DND-41 (cell line): Measurements from ENCODE around the gene HSH2D.

Experiments used
- ATAC-seq: fragments of 200-7000 bp; cut with Tn5 transposase; 3 replicates; pipeline ENCODE4 v1.9.1; 2021; ENCODE audit warnings: low read depth; ENCODE audit not compliant: insufficient read depth
- DNase-seq: peaks from one replicate; pipeline ENCODE4 v3.0.0-alpha.2; 2020
- H2AFZ ChIP-seq: 2 replicates; pipeline ENCODE4 v1.6.0; 2012; ENCODE audit warnings: low read depth, low read length
- H3K27ac ChIP-seq: 2 replicates; pipeline ENCODE4 v1.5.1; 2012; ENCODE audit warnings: low read length, inconsistent platforms
- H3K27me3 ChIP-seq: fragments of 200-600 bp; sonication (generic); 2 replicates; pipeline ENCODE4 v1.6.0; 2012; ENCODE audit warnings: low read length, mild to moderate bottlenecking, inconsistent platforms; ENCODE audit not compliant: insufficient read depth, poor library complexity
- H3K36me3 ChIP-seq: 2 replicates; pipeline ENCODE4 v1.5.1; 2012; ENCODE audit warnings: low read length, inconsistent platforms; ENCODE audit not compliant: insufficient read depth
- H3K4me1 ChIP-seq: 2 replicates; pipeline ENCODE4 v1.5.1; 2012; ENCODE audit warnings: mild to moderate bottlenecking, low read length; ENCODE audit not compliant: insufficient read depth
- H3K4me2 ChIP-seq: 2 replicates; pipeline ENCODE4 v1.6.0; 2012; ENCODE audit warnings: mild to moderate bottlenecking, moderate library complexity, low read length, inconsistent platforms; ENCODE audit not compliant: insufficient read depth
- H3K4me3 ChIP-seq, 2 experiments: fragments of 200-600 bp in 1 of 2; shearing (Covaris generic) in 1 of 2; 2 replicates each; pipeline ENCODE4 v1.5.1; 2012 to 2016; ENCODE audit warnings: inconsistent platforms in 2 of 2, low read length in 2 of 2, mild to moderate bottlenecking in 2 of 2, low read depth in 1 of 2, moderate library complexity in 1 of 2
- H3K79me2 ChIP-seq: 2 replicates; pipeline ENCODE4 v1.6.0; 2012; ENCODE audit warnings: low read length, inconsistent platforms; ENCODE audit not compliant: insufficient read depth
- H3K9ac ChIP-seq: 2 replicates; pipeline ENCODE4 v1.6.0; 2012; ENCODE audit warnings: low read depth, mild to moderate bottlenecking, inconsistent platforms, low read length, moderate library complexity
- H3K9me3 ChIP-seq: 2 replicates; pipeline ENCODE4 v1.5.1; 2012; ENCODE audit warnings: low read length, moderate library complexity, mild to moderate bottlenecking, inconsistent platforms; ENCODE audit not compliant: insufficient read depth, severe bottlenecking
- H4K20me1 ChIP-seq: 2 replicates; pipeline ENCODE4 v1.6.0; 2012; ENCODE audit warnings: low read length; ENCODE audit not compliant: insufficient read depth
- EZH2 ChIP-seq: IDR thresholded peaks from 3 replicates; pipeline ENCODE4 v1.6.1; 2012; ENCODE audit warnings: borderline replicate concordance, low read depth, mild to moderate bottlenecking, moderate library complexity, low read length, inconsistent platforms; ENCODE audit not compliant: severe bottlenecking
- TF ChIP-seq, protein P1 (sequence below): IDR thresholded peaks from 2 replicates; pipeline ENCODE4 v1.5.1; 2012; ENCODE audit warnings: borderline replicate concordance, low read length, moderate library complexity, mild to moderate bottlenecking; ENCODE audit not compliant: poor library complexity, severe bottlenecking; ENCODE audit errors: extremely low read depth

Gene HSH2D

DNA sequence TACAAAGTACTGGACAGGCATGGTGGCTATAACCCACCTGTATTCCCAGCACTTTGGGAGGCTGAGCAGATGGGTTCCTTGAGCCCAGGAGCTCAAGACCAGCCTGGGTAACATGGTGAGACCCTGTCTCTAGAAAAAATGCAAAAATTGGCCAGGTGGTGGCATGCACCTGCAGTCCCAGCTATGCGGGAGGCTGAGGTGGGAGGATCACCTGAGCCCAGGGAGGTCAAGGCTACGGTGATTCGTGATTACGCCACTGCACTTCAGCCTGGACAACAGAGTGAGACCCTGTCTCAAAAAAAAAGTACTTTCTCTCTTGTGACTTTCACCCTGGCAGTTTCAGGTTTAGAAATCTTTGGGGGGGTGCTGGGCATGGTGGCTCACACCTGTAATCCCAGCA, 43.0 kb upstream of the HSH2D start:
- DNase-seq (no peak), ATAC-seq (no peak)
- Histone ChIP-seq H3K9me3 (no peaks in the 10 kb centered on the region), H3K4me1 (no peaks in the 10 kb centered on the region), H3K4me3 (no peak overlapping the region), H3K79me2 (peaks cover 2% of the 10 kb centered on the region; the same call in 1 of the 2 replicates), H3K36me3 (peaks cover 74% of the 10 kb centered on the region), H2AFZ (no peak overlapping the region), H4K20me1 (no peaks in the 10 kb centered on the region), H3K4me2 (no peak overlapping the region), H3K27ac (no peak overlapping the region), H3K27me3 (no peaks in the 10 kb centered on the region), H3K9ac (no peak overlapping the region)
- TF ChIP-seq, protein P1, sequence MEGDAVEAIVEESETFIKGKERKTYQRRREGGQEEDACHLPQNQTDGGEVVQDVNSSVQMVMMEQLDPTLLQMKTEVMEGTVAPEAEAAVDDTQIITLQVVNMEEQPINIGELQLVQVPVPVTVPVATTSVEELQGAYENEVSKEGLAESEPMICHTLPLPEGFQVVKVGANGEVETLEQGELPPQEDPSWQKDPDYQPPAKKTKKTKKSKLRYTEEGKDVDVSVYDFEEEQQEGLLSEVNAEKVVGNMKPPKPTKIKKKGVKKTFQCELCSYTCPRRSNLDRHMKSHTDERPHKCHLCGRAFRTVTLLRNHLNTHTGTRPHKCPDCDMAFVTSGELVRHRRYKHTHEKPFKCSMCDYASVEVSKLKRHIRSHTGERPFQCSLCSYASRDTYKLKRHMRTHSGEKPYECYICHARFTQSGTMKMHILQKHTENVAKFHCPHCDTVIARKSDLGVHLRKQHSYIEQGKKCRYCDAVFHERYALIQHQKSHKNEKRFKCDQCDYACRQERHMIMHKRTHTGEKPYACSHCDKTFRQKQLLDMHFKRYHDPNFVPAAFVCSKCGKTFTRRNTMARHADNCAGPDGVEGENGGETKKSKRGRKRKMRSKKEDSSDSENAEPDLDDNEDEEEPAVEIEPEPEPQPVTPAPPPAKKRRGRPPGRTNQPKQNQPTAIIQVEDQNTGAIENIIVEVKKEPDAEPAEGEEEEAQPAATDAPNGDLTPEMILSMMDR: no peak
- TF ChIP-seq EZH2: no peak

GRCh38 chr19:16104722-16105121, 38.8 kb upstream of the HSH2D start:
- no peak overlapping the region for H2AFZ ChIP-seq
- ATAC-seq (no peak), DNase-seq (no peak)
- no peaks in the 10 kb centered on the region for H3K9me3 ChIP-seq
- H3K4me2 ChIP-seq: no peak overlapping the region
- no peaks in the 10 kb centered on the region for H4K20me1 ChIP-seq
- H3K27me3 ChIP-seq: no peaks in the 10 kb centered on the region
- no peak overlapping the region for H3K9ac ChIP-seq
- H3K79me2 ChIP-seq: no peaks in the 10 kb centered on the region
- H3K27ac ChIP-seq: no peak overlapping the region
- H3K36me3 ChIP-seq: peaks cover 39% of the 10 kb centered on the region
- H3K4me1 ChIP-seq: no peaks in the 10 kb centered on the region
- no peak overlapping the region for H3K4me3 ChIP-seq
- no peak for TF ChIP-seq EZH2
- TF ChIP-seq, protein P1: no peak

DNA sequence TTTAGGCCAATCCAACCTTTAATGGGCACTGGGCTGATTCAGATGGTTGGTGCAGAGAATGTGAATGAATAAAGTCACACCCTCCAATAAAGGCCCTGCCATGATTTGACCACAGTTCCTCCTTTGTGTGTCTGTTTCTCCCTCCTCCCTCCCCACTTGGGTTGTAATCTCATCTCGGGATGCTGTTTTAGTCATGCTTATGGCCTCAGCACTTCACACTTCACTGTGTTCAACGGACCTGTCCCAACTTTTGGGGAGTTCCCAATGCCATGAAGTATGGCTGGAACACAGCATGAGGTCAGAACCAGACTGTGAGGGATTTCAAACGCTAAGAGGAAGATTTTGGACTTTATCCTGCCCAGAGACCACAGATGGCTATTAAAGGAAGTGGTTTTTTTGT, 37.4 kb upstream of the HSH2D start:
- Histone ChIP-seq H3K4me1 (peaks cover 8% of the 10 kb centered on the region), H3K4me2 (no peak overlapping the region), H4K20me1 (no peaks in the 10 kb centered on the region), H2AFZ (no peak overlapping the region), H3K27ac (no peak overlapping the region), H3K9me3 (no peaks in the 10 kb centered on the region), H3K36me3 (peaks cover 25% of the 10 kb centered on the region), H3K27me3 (no peaks in the 10 kb centered on the region), H3K79me2 (peaks cover 5% of the 10 kb centered on the region; the same call in 1 of the 2 replicates), H3K4me3 (no peak overlapping the region), H3K9ac (no peak overlapping the region)
- no peak for DNase-seq
- ATAC-seq: no peak
- TF ChIP-seq EZH2: no peak
- TF ChIP-seq, protein P1: no peak
